Nephron progenitor cell (in vitro differentiated cells): ENCODE results near the gene SPPL3.

ENCODE experiments used
- DNase-seq: peaks from one replicate; pipeline ENCODE4 v3.0.0; 2021
- H3K27ac Mint-ChIP-seq: 2 replicates; pipeline ENCODE4 v1.8.0; 2021; ENCODE audit warnings: mild to moderate bottlenecking, moderate library complexity, mixed read lengths
- H3K27me3 Mint-ChIP-seq: 2 replicates; pipeline ENCODE4 v1.8.0; 2021; ENCODE audit warnings: mild to moderate bottlenecking, low read depth, mixed read lengths; ENCODE audit not compliant: poor library complexity
- H3K36me3 Mint-ChIP-seq: 2 replicates; pipeline ENCODE4 v1.8.0; 2021; ENCODE audit warnings: low read depth, mixed read lengths
- H3K4me1 Mint-ChIP-seq: 2 replicates; pipeline ENCODE4 v1.8.0; 2021; ENCODE audit warnings: mixed read lengths
- H3K4me3 Mint-ChIP-seq: 2 replicates; pipeline ENCODE4 v1.8.0; 2021; ENCODE audit warnings: mild to moderate bottlenecking, moderate library complexity, mixed read lengths
- H3K9me3 Mint-ChIP-seq: 2 replicates; pipeline ENCODE4 v1.8.0; 2021; ENCODE audit warnings: mild to moderate bottlenecking, moderate library complexity, mixed read lengths
- CTCF ChIP-seq: fragments of 200-600 bp; sonication (generic); IDR thresholded peaks from 2 replicates; pipeline ENCODE4 v1.5.0; 2021; ENCODE audit warnings: antibody characterized with exemption

SPPL3 gene

GRCh38 chr12:120879102-120879501 lies 25.1 kb downstream of the SPPL3 start:
- H3K4me1 Mint-ChIP-seq: peaks cover 8% of the 10 kb centered on the region
- TF ChIP-seq CTCF: no peak
- H3K27ac Mint-ChIP-seq: no peak overlapping the region
- H3K27me3 Mint-ChIP-seq: peaks cover under 1% of the 10 kb centered on the region
- peaks cover 12% of the 10 kb centered on the region for H3K9me3 Mint-ChIP-seq
- H3K36me3 Mint-ChIP-seq: peaks cover 52% of the 10 kb centered on the region
- DNase-seq: no peak
- no peak overlapping the region for H3K4me3 Mint-ChIP-seq

GRCh38 chr12:120874547-120875245 lies 29.5 kb downstream of the SPPL3 start:
- Mint-ChIP-seq H3K27me3 (peaks cover 2% of the 10 kb centered on the region), H3K4me1 (peaks cover 23% of the 10 kb centered on the region), H3K36me3 (peaks cover 40% of the 10 kb centered on the region), H3K27ac (no peak overlapping the region), H3K9me3 (peaks cover 12% of the 10 kb centered on the region), H3K4me3 (no peak overlapping the region)
- DNase-seq: no peak
- TF ChIP-seq CTCF: no peak

- DNase-seq: no peak
- peaks cover 2% of the 10 kb centered on the region for H3K27me3 Mint-ChIP-seq
- H3K4me3 Mint-ChIP-seq: no peak overlapping the region
- peaks cover 30% of the 10 kb centered on the region for H3K36me3 Mint-ChIP-seq
- peak overlapping the region; percentile 62 for H3K27ac Mint-ChIP-seq
- peaks cover 12% of the 10 kb centered on the region for H3K9me3 Mint-ChIP-seq
- peaks cover 23% of the 10 kb centered on the region for H3K4me1 Mint-ChIP-seq
- no peak for TF ChIP-seq CTCF
These were observed 30.9 kb downstream of the SPPL3 start for GRCh38 chr12:120873226-120873625.

GRCh38 chr12:120872487-120872886 lies 31.7 kb downstream of the SPPL3 start:
- no peak for TF ChIP-seq CTCF
- Mint-ChIP-seq H3K27ac (peak overlapping the region; percentile 62), H3K27me3 (peaks cover 2% of the 10 kb centered on the region), H3K36me3 (peaks cover 28% of the 10 kb centered on the region), H3K4me1 (peaks cover 23% of the 10 kb centered on the region), H3K9me3 (peaks cover 9% of the 10 kb centered on the region), H3K4me3 (no peak overlapping the region)
- DNase-seq: no peak

GRCh38 chr12:120870415-120870814 lies 33.7 kb downstream of the SPPL3 start:
- DNase-seq: no peak
- Mint-ChIP-seq H3K27me3 (peaks cover 2% of the 10 kb centered on the region), H3K9me3 (no peaks in the 10 kb centered on the region), H3K27ac (peak overlapping the region; percentile 42), H3K36me3 (peaks cover 26% of the 10 kb centered on the region), H3K4me1 (peaks cover 15% of the 10 kb centered on the region), H3K4me3 (no peak overlapping the region)
- TF ChIP-seq CTCF: no peak

- no peak for TF ChIP-seq CTCF
- DNase-seq: no peak
- Mint-ChIP-seq H3K4me1 (peaks cover 14% of the 10 kb centered on the region), H3K36me3 (peaks cover 28% of the 10 kb centered on the region), H3K27ac (no peak overlapping the region), H3K9me3 (no peaks in the 10 kb centered on the region), H3K4me3 (no peak overlapping the region), H3K27me3 (peaks cover 2% of the 10 kb centered on the region)
These were observed 34.8 kb downstream of the SPPL3 start for GRCh38 chr12:120869376-120869775.
